ENCODE results near the gene ROR1.

- TF ChIP-seq, protein P1, sequence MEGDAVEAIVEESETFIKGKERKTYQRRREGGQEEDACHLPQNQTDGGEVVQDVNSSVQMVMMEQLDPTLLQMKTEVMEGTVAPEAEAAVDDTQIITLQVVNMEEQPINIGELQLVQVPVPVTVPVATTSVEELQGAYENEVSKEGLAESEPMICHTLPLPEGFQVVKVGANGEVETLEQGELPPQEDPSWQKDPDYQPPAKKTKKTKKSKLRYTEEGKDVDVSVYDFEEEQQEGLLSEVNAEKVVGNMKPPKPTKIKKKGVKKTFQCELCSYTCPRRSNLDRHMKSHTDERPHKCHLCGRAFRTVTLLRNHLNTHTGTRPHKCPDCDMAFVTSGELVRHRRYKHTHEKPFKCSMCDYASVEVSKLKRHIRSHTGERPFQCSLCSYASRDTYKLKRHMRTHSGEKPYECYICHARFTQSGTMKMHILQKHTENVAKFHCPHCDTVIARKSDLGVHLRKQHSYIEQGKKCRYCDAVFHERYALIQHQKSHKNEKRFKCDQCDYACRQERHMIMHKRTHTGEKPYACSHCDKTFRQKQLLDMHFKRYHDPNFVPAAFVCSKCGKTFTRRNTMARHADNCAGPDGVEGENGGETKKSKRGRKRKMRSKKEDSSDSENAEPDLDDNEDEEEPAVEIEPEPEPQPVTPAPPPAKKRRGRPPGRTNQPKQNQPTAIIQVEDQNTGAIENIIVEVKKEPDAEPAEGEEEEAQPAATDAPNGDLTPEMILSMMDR (conservative IDR thresholded peaks at IDR 0.05) = no peak
- no peak for TF ChIP-seq EZH2 (IDR thresholded peaks at IDR 0.05; ENCODE audit: low read depth)
Measured at GRCh38 chr1:63960326-63960725, 186.5 kb downstream of the ROR1 start.
